Measurements from ENCODE around the gene ME1. TPM values are rescaled to one million over a fixed set of nuclear protein-coding genes. Genes with fewer than 3 reads are reported as not detected.

Gene ME1
- 7.6 and 14.3 TPM in 2 replicates for total RNA-seq

GRCh38 chr6:83430611-83431544 is at the start of gene ME1:
Gene ME1, minus strand, starts transcription at chr6:83431051. Its CDS starts 97 bp downstream, at chr6:83430954.

DNA sequence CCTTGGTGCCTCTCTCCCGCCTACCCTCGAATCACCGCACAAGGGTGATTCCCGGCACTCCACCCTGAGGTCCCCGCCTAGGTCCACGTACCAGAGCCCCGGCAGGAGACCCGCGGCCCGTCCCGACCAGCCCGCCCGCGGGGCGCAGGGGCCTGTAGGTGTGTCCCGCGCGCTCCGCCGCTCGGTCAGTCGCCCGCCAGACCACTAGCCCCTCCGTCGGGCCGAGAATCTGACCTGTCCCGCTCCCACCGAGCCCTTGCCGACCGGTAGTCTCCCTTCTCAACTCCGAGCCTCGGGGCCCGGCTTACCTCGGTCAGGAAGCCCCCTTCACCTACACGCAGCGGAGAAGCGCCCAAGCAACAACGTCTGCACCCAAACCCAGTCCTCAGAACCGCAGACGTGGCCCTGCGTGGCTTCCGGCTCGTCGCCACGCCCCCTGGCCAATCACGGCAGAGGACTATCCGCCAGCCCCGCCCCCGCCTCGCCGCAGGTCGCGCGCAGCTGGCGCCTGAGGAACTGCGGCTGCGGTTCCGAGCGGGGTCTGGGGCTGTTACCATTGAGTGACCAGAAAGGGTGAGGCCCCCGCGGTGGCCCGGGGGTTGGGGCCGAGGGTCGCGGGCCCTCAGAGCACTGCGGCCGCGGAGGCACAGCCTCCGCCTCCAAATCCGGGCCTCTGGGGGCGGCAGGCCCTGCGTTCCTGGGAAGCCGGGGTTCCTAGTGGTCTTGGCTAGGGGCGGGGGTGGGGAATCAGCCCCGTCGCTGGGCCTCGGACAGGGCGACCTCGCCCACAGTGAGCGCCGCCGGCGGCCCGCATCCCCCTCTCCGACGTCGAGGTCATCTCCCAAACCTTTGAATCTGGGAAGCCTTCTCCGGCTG is 237.7 kb downstream of the ME1 start, which contains the start of the genes PGM3 and RWDD2A:
PGM3 (minus strand) TSS at position 395 of the 876 bp plus-strand sequence. CDS start 2,253 bp downstream, outside the sequence.
RWDD2A (plus strand) TSS at position 487 of the 876 bp plus-strand sequence. CDS start 1,095 bp downstream, outside the sequence.

Other genes with a start within 250 kb of the ME1 start
- gene PGM3, start 237.8 kb downstream of the ME1 start, total RNA-seq: 24.3 and 39.3 TPM in 2 replicates
- 2.3 and 4.7 TPM in 2 replicates for gene RWDD2A, start 237.7 kb downstream of the ME1 start, total RNA-seq
- 0.16 and 1.1 TPM in 2 replicates for gene PRSS35, start 81.5 kb upstream of the ME1 start, total RNA-seq